AG09319 (cell line): Measurements from ENCODE around the gene SPATA13.

Experiments used
- DNase-seq: peaks from one replicate; pipeline ENCODE4 v3.0.0-alpha.2; 2010; ENCODE audit warnings: low read depth; ENCODE audit errors: extremely low read depth
- TF ChIP-seq, protein P1 (sequence below): IDR thresholded peaks from 2 replicates; pipeline ENCODE4 v1.5.1; 2011; ENCODE audit warnings: low read depth, mild to moderate bottlenecking, inconsistent platforms, low read length, moderate library complexity

Gene SPATA13

GRCh38 chr13:24232037-24232436, 71.5 kb downstream of the SPATA13 start:
- no peak for DNase-seq
- TF ChIP-seq, protein P1, sequence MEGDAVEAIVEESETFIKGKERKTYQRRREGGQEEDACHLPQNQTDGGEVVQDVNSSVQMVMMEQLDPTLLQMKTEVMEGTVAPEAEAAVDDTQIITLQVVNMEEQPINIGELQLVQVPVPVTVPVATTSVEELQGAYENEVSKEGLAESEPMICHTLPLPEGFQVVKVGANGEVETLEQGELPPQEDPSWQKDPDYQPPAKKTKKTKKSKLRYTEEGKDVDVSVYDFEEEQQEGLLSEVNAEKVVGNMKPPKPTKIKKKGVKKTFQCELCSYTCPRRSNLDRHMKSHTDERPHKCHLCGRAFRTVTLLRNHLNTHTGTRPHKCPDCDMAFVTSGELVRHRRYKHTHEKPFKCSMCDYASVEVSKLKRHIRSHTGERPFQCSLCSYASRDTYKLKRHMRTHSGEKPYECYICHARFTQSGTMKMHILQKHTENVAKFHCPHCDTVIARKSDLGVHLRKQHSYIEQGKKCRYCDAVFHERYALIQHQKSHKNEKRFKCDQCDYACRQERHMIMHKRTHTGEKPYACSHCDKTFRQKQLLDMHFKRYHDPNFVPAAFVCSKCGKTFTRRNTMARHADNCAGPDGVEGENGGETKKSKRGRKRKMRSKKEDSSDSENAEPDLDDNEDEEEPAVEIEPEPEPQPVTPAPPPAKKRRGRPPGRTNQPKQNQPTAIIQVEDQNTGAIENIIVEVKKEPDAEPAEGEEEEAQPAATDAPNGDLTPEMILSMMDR = no peak

GRCh38 chr13:24232474-24232873, 72.0 kb downstream of the SPATA13 start:
- TF ChIP-seq, protein P1 = no peak
- no peak for DNase-seq

GRCh38 chr13:24233351-24233901, 72.9 kb downstream of the SPATA13 start:
- TF ChIP-seq, protein P1 = no peak
- no peak for DNase-seq

GRCh38 chr13:24234200-24234915, 73.8 kb downstream of the SPATA13 start:
- no peak for DNase-seq
- TF ChIP-seq, protein P1 = no peak

- TF ChIP-seq, protein P1 = no peak
- DNase-seq = no peak
Observed at GRCh38 chr13:24237356-24237755, 76.8 kb downstream of the SPATA13 start.

- TF ChIP-seq, protein P1 = no peak
- no peak for DNase-seq
Observed at GRCh38 chr13:24241336-24241735, 80.8 kb downstream of the SPATA13 start.

GRCh38 chr13:24242100-24242499, 81.6 kb downstream of the SPATA13 start:
- no peak for DNase-seq
- TF ChIP-seq, protein P1 = no peak
